ENCODE data around the gene STARD10.
"Not testable (repeated sequence)": the region's sequence is repeated elsewhere in the genome, so short reads cannot be mapped to it uniquely, and the experiment has no call there.

The STARD10 gene

GRCh38 chr11:72793425-72794367 is at the start of gene STARD10:
STARD10 (minus strand) TSS chr11:72794047; CDS start chr11:72781181, 12,866 bp downstream.
- peak; percentile 92 for DNase-seq

- DNase-seq = no peak
Measured at GRCh38 chr11:72842653-72843330, 48.9 kb upstream of the STARD10 start.

- DNase-seq = no peak
Measured at GRCh38 chr11:72842126-72842525, 48.3 kb upstream of the STARD10 start.

GRCh38 chr11:72841397-72841796 is 47.5 kb upstream of the STARD10 start:
- no peak for DNase-seq

GRCh38 chr11:72840780-72841179 is 46.9 kb upstream of the STARD10 start:
- DNase-seq = no peak

- DNase-seq = no peak
Measured at GRCh38 chr11:72838691-72839305, 45.0 kb upstream of the STARD10 start.

- DNase-seq = no peak
Measured at GRCh38 chr11:72836111-72836510, 42.3 kb upstream of the STARD10 start.

- DNase-seq = no peak
Measured at GRCh38 chr11:72834905-72835304, 41.1 kb upstream of the STARD10 start.

GRCh38 chr11:72833811-72834493 is 40.1 kb upstream of the STARD10 start:
- DNase-seq = no peak

GRCh38 chr11:72833083-72833733 is 39.4 kb upstream of the STARD10 start:
- no peak for DNase-seq

- no peak for DNase-seq
Measured at GRCh38 chr11:72832301-72833082, 38.6 kb upstream of the STARD10 start.

GRCh38 chr11:72831521-72832300 is 37.9 kb upstream of the STARD10 start:
- DNase-seq = peak; percentile 78 to 81

GRCh38 chr11:72829884-72830533 is 36.2 kb upstream of the STARD10 start:
- no peak for DNase-seq

- no peak for DNase-seq
Measured at GRCh38 chr11:72829178-72829577, 35.3 kb upstream of the STARD10 start.

GRCh38 chr11:72828692-72829101 is 34.9 kb upstream of the STARD10 start:
- no peak for DNase-seq

- no peak for DNase-seq
Measured at GRCh38 chr11:72828081-72828567, 34.3 kb upstream of the STARD10 start.

- DNase-seq = not testable (repeated sequence)
Measured at GRCh38 chr11:72827656-72828055, 33.8 kb upstream of the STARD10 start.

GRCh38 chr11:72826942-72827480 is 33.2 kb upstream of the STARD10 start:
- DNase-seq = no peak

GRCh38 chr11:72826191-72826941 is 32.5 kb upstream of the STARD10 start:
- no peak for DNase-seq

Data from NCI-H2081 (cell line).